ENCODE measurements around the gene WDR64. TPM values are rescaled to one million over a fixed set of nuclear protein-coding genes. Genes with fewer than 3 reads are reported as not detected.
A peak's percentile ranks its signal among the peaks of the same experiment; 100 is the strongest.
"Not testable (repeated sequence)": the region's sequence is repeated elsewhere in the genome, so short reads cannot be mapped to it uniquely, and the experiment has no call there.

The WDR64 gene
- total RNA-seq, 1 donor from 2014 or later, result not detected

- DNase-seq (ENCODE audit: low read depth), result no peak
- Histone ChIP-seq H3K27me3 (ENCODE audit: control insufficient read depth, insufficient read depth, low read length) (no peaks in the 10 kb centered on the region), H3K4me3 (ENCODE audit: low read depth, low read length) (no peak overlapping the region), H3K36me3 (ENCODE audit: control insufficient read depth, insufficient read depth, low read length) (no peaks in the 10 kb centered on the region)
- TF ChIP-seq, protein P1, sequence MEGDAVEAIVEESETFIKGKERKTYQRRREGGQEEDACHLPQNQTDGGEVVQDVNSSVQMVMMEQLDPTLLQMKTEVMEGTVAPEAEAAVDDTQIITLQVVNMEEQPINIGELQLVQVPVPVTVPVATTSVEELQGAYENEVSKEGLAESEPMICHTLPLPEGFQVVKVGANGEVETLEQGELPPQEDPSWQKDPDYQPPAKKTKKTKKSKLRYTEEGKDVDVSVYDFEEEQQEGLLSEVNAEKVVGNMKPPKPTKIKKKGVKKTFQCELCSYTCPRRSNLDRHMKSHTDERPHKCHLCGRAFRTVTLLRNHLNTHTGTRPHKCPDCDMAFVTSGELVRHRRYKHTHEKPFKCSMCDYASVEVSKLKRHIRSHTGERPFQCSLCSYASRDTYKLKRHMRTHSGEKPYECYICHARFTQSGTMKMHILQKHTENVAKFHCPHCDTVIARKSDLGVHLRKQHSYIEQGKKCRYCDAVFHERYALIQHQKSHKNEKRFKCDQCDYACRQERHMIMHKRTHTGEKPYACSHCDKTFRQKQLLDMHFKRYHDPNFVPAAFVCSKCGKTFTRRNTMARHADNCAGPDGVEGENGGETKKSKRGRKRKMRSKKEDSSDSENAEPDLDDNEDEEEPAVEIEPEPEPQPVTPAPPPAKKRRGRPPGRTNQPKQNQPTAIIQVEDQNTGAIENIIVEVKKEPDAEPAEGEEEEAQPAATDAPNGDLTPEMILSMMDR (IDR thresholded peaks at IDR 0.05; ENCODE audit: insufficient read depth, low read length, poor library complexity, severe bottlenecking), result no peak
These were observed 49.6 kb downstream of the WDR64 start for GRCh38 chr1:241701483-241702295.

DNA sequence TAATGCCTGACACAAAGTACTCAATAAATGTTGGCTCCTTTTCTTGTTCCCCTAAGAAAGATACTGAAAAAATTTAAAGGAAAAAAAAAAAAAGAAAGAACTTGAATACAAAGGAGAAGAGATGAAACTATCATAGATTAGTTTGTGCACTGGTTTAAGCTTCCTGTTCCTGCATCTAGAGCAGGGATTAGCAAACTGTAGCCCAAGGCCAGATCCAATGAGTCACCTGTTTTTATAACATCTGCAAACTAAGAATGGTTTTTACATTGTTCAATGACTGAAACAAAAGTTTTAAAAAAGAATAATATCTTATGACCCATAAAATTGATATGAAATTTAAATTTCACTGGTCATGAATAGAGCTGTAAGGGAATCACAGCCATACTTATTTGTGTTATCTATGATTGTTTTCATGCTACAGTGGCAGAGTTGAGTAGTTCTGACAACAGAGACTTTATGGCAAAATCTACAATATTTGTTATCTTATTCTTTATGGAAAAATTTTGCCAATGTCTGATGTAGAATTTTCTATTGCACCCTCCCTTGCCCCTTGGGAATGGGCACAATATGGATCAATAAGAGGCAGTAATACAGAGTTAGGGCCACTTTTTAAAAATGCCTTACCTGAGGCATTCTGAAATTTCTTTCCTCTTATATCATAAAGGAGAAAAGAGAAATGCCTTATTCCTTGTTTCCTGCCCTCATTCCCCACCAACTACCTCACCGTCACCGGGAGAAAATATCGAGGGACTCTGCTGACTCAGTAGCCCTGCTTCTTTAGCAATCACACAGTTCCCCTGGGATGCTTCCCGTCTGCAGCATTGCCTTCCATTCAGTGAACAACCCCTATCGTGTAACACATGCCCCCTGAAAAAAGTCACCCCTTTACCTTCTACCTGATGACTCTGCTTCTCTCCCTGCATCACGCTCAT, 50.6 kb downstream of the WDR64 start:
- TF ChIP-seq, protein P1 (IDR thresholded peaks at IDR 0.05; ENCODE audit: insufficient read depth, low read length, poor library complexity, severe bottlenecking), result no peak
- Histone ChIP-seq H3K4me3 (ENCODE audit: low read depth, low read length) (no peak overlapping the region), H3K36me3 (ENCODE audit: control insufficient read depth, insufficient read depth, low read length) (no peaks in the 10 kb centered on the region), H3K27me3 (ENCODE audit: control insufficient read depth, insufficient read depth, low read length) (no peaks in the 10 kb centered on the region)
- DNase-seq (ENCODE audit: low read depth), result no peak

- H3K36me3 ChIP-seq (ENCODE audit: control insufficient read depth, insufficient read depth, low read length); H3K27me3 ChIP-seq (ENCODE audit: control insufficient read depth, insufficient read depth, low read length); DNase-seq (ENCODE audit: low read depth); H3K4me3 ChIP-seq (ENCODE audit: low read depth, low read length): not testable (repeated sequence)
These were observed 51.7 kb downstream of the WDR64 start for GRCh38 chr1:241703739-241704138.

DNA sequence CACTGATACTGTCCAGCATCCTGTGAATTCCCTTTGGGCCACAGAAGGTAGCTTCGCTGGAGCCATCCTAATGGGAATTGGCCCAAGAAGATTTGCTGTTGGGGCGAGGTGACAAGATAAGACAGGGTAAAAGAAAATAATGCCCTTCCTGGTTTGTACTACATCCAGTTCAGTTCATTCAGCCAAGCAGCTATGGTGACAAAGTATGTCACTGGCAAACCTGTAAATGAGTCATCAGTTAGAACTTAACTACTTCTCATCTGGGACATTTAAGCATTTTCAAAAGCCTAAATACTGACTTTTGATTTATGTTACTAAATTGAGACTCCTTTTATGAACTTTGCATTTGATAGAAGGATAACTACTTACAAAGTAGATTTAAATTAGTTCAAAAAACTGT, 54.2 kb downstream of the WDR64 start:
- H3K4me3 ChIP-seq (ENCODE audit: low read depth, low read length), result no peak overlapping the region
- no peaks in the 10 kb centered on the region for H3K36me3 ChIP-seq (ENCODE audit: control insufficient read depth, insufficient read depth, low read length)
- no peak for DNase-seq (ENCODE audit: low read depth)

DNA sequence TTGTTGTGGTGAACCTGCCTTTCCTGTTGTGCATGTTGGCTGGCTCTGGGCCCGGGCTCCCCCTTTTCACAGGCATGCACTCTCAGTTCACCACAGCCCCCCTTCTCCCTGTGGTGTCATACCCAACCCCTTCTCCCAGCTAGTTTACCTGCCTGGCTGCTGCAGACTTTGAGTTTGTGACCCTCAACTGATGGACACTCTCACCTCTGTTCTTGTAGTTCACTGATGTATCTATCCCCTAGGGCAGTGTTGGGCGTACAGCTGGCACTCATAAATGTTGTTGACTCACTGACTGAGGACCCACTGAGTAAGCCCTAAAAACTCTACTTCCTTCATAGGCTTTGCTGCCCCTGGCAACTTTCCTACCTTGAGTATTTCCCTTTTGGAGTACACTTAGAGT, 54.9 kb downstream of the WDR64 start:
- DNase-seq (ENCODE audit: low read depth), result peak; percentile 65
- TF ChIP-seq, protein P1 (IDR thresholded peaks at IDR 0.05; ENCODE audit: insufficient read depth, low read length, poor library complexity, severe bottlenecking), result no peak
- Histone ChIP-seq H3K4me3 (ENCODE audit: low read depth, low read length) (no peak overlapping the region), H3K27me3 (ENCODE audit: control insufficient read depth, insufficient read depth, low read length) (no peaks in the 10 kb centered on the region), H3K36me3 (ENCODE audit: control insufficient read depth, insufficient read depth, low read length) (no peaks in the 10 kb centered on the region)

More for the DNA sequence above, 54.2 kb downstream of the WDR64 start:
- no peaks in the 10 kb centered on the region for H3K27me3 ChIP-seq (ENCODE audit: control insufficient read depth, insufficient read depth, low read length)
- TF ChIP-seq, protein P1 (IDR thresholded peaks at IDR 0.05; ENCODE audit: insufficient read depth, low read length, poor library complexity, severe bottlenecking), result no peak

GRCh38 chr1:241707442-241707841, 55.4 kb downstream of the WDR64 start:
- no peak for DNase-seq (ENCODE audit: low read depth)
- no peak overlapping the region for H3K4me3 ChIP-seq (ENCODE audit: low read depth, low read length)

More at GRCh38 chr1:241707442-241707841, 55.4 kb downstream of the WDR64 start:
- no peaks in the 10 kb centered on the region for H3K36me3 ChIP-seq (ENCODE audit: control insufficient read depth, insufficient read depth, low read length)
- TF ChIP-seq, protein P1 (IDR thresholded peaks at IDR 0.05; ENCODE audit: insufficient read depth, low read length, poor library complexity, severe bottlenecking), result no peak
- H3K27me3 ChIP-seq (ENCODE audit: control insufficient read depth, insufficient read depth, low read length), result no peaks in the 10 kb centered on the region
